Sigmoid colon (tissue), 7 donors: ENCODE data around the gene DOCK11. TPM values are rescaled to one million over a fixed set of nuclear protein-coding genes. Genes with fewer than 3 reads are reported as not detected.
A peak's percentile ranks its signal among the peaks of the same experiment; 100 is the strongest.

Experiments used
- DNase-seq: peaks from one replicate; pipeline ENCODE4 v3.0.0-alpha.2; 2019
- H3K27ac ChIP-seq, 4 donors: fragments of 200-600 bp; sonication (generic); one replicate each; pipeline ENCODE4 v1.5.1; 2016 to 2019; ENCODE audit warnings: mild to moderate bottlenecking in 1 of 4
- H3K27me3 ChIP-seq, 3 donors: fragments of 200-600 bp; sonication (generic); one replicate each; pipeline ENCODE4 v1.5.1; 2019; ENCODE audit warnings: mild to moderate bottlenecking in 1 of 3
- H3K36me3 ChIP-seq, 4 donors: fragments of 200-600 bp; sonication (generic); one replicate each; pipeline ENCODE4 v1.5.1; 2016 to 2019
- H3K4me1 ChIP-seq, 4 donors: fragments of 200-600 bp; sonication (generic); one replicate each; pipeline ENCODE4 v1.5.1; 2017 to 2019
- H3K4me3 ChIP-seq, 4 donors: fragments of 200-600 bp; sonication (generic); one replicate each; pipeline ENCODE4 v1.5.1; 2017 to 2019; ENCODE audit warnings: mild to moderate bottlenecking in 2 of 4, moderate library complexity in 1 of 4
- H3K9me3 ChIP-seq, 4 donors: fragments of 200-600 bp in 3 of 4; sonication (generic) in 3 of 4; one replicate each; pipeline versions ENCODE4 v1.5.1 to v1.6.1; 2013 to 2019
- CTCF ChIP-seq, 4 experiments: fragments of 450-650 bp in 3 of 4; fragments of 200-600 bp in 1 of 4; IDR thresholded peaks; one replicate each; pipeline ENCODE4 v1.5.1; 2016 to 2019; ENCODE audit warnings: antibody characterized with exemption in 4 of 4, mild to moderate bottlenecking in 3 of 4, moderate library complexity in 2 of 4
- EP300 ChIP-seq, 4 donors: sonication (generic); formaldehyde crosslinking; IDR thresholded peaks; one replicate each; pipeline ENCODE4 v1.6.1; 2017; ENCODE audit warnings: antibody characterized with exemption in 4 of 4
- POLR2A ChIP-seq, 2 donors: fragments of 450-650 bp; IDR thresholded peaks; one replicate each; pipeline ENCODE4 v1.6.1; 2016; ENCODE audit warnings: antibody characterized with exemption in 2 of 2, mild to moderate bottlenecking in 2 of 2, moderate library complexity in 2 of 2
- POLR2AphosphoS5 ChIP-seq, 4 donors: sonication (generic); formaldehyde crosslinking; IDR thresholded peaks; one replicate each; pipeline ENCODE4 v1.6.1; 2017; ENCODE audit warnings: antibody characterized with exemption in 4 of 4
- WGBS, 2 donors: extraction: QIAGEN DNeasy Blood & Tissue Kit; methylation state at CpG; one replicate each; pipeline ENCODE4 v1.1.7; 2013; 5-methylcytosine and 5-hydroxymethylcytosine counted together
- intact Hi-C: fragments of 100-400 bp; cut with DNase I; formaldehyde crosslinking; loops from one replicate; pipeline ENCODE4 v1.15.1; 2023
- polyA plus RNA-seq, 3 donors: library from polyadenylated mRNA; stranded (reverse); fragments of 200-250 nt; gene quantifications; one replicate each; pipeline ENCODE4 v1.2.3, GENCODE V29; 2013
- total RNA-seq, 4 donors: library from RNA; depleted of rRNA; stranded (reverse); fragments of >200 nt; gene quantifications; one replicate each; pipeline ENCODE4 v1.1.0, GENCODE V29; 2016
- donor health status: healthy with polysubstance abuse.
- donor health status: Bipolar disorder and iron deficiency.
- donor health status: healthy.

The DOCK11 gene
- total and polyA plus RNA-seq, 7 donors = 3.2 to 54.6 (median 40.7) TPM

GRCh38 chrX:118588715-118589114 is 93.1 kb downstream of the DOCK11 start:
- intact Hi-C loops = no loop called here
- 60 to 76% methylated on average over 3 of the region's 3 CpGs for WGBS, 2 donors
- Histone ChIP-seq H3K36me3 (peaks cover 0 to 38% (median 1%) of the 10 kb centered on the region in 4 donors), H3K27me3 (no peaks in the 10 kb centered on the region), H3K27ac (no peak overlapping the region), H3K4me3 (no peak overlapping the region), H3K9me3 (no peaks in the 10 kb centered on the region), H3K4me1 (no peaks in the 10 kb centered on the region)
- no peak for DNase-seq
- TF ChIP-seq POLR2AphosphoS5 (IDR thresholded peaks at IDR 0.05) = no peak
- TF ChIP-seq EP300 (IDR thresholded peaks at IDR 0.05) = no peak
- no peak for TF ChIP-seq CTCF (IDR thresholded peaks at IDR 0.05)
- TF ChIP-seq POLR2A (IDR thresholded peaks at IDR 0.05) = no peak

GRCh38 chrX:118589227-118589626 is 93.6 kb downstream of the DOCK11 start:
- DNase-seq = no peak
- Histone ChIP-seq H3K4me1 (no peaks in the 10 kb centered on the region), H3K27me3 (no peaks in the 10 kb centered on the region), H3K36me3 (peaks cover 0 to 39% (median 1%) of the 10 kb centered on the region in 4 donors), H3K4me3 (no peak overlapping the region), H3K9me3 (no peaks in the 10 kb centered on the region), H3K27ac (no peak overlapping the region)
- WGBS, 2 donors = 90 to 95% methylated on average over 1 of the region's 1 CpG
- TF ChIP-seq POLR2A (IDR thresholded peaks at IDR 0.05) = no peak
- TF ChIP-seq CTCF (IDR thresholded peaks at IDR 0.05) = no peak
- TF ChIP-seq POLR2AphosphoS5 (IDR thresholded peaks at IDR 0.05) = no peak
- no peak for TF ChIP-seq EP300 (IDR thresholded peaks at IDR 0.05)
- intact Hi-C loops = no loop called here

DNA sequence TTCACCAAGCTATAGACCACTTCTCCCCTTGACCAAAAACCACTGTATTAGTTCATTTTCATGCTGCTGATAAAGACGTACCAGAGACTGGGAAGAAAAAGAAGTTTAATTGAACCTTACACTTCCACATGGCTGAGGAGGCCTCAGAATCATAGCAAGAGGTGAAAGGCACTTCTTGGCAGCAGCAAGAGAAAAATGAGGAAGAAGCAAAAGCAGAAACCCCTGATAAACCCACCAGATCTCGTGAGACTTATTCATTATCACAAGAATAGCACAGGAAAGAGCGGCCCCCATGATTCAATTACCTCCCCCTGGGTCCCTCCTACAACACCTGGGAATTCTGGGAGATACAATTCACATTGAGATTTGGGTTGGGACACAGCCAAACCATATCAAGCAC is 97.8 kb downstream of the DOCK11 start:
- Histone ChIP-seq H3K27me3 (no peaks in the 10 kb centered on the region), H3K27ac (no peak overlapping the region), H3K9me3 (no peaks in the 10 kb centered on the region), H3K36me3 (peaks cover 0 to 25% (median 1%) of the 10 kb centered on the region in 4 donors), H3K4me3 (no peak overlapping the region), H3K4me1 (peaks cover 0 to 7% (median 0%) of the 10 kb centered on the region in 4 donors)
- no peak for DNase-seq
- intact Hi-C loops = no loop called here
- TF ChIP-seq CTCF (IDR thresholded peaks at IDR 0.05) (no peak), POLR2A (IDR thresholded peaks at IDR 0.05) (no peak), POLR2AphosphoS5 (IDR thresholded peaks at IDR 0.05) (no peak)
- WGBS, 2 donors = 72 to 84% methylated on average over 3 of the region's 3 CpGs

DNA sequence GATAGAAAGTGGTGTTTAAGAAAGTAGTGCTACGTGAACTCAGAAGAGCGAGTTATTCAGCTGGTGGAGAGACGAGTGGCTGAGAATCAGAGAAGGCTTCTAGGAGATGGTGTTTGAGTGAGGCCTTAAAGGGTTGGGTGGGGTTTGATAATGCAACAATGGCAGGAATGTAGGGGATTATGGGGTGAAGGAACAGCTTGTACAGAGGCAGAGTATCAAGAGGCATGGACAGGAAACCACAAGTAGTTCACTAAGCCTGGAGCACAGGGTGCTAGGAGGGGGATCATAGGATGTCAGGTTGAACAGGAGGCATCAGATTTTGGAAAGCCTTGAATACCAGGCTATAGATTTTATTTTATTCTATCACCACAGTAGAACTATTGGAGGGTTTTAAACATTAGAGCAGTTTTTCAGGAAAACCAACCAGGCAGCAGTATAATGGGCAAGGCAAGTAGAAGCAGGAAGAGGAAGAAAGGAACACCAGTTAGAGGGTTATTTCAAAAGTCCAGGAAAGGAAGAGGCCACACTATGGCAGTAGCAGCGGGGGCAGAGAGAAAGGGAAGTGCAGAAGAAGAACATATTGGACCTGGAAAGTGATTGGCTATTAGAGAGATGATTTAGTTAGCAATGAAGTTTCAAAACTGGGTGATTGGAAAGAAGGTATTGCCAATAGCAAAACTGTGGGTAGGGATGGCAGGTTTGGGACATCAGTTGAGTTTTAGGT is 99.2 kb downstream of the DOCK11 start:
- 90 to 96% methylated on average over 4 of the region's 4 CpGs for WGBS, 2 donors
- no peaks in the 10 kb centered on the region for H3K27me3 ChIP-seq
- peaks cover 0 to 15% (median 4%) of the 10 kb centered on the region in 4 donors for H3K4me1 ChIP-seq
- no peak for DNase-seq
- peak overlapping the region in 1 of 4 donors; percentile 25 for H3K27ac ChIP-seq
- no peaks in the 10 kb centered on the region for H3K9me3 ChIP-seq
- H3K4me3 ChIP-seq = no peak overlapping the region
- H3K36me3 ChIP-seq = peaks cover 0 to 11% (median 0%) of the 10 kb centered on the region in 4 donors
- intact Hi-C loops = no loop called here
- no peak for TF ChIP-seq POLR2AphosphoS5 (IDR thresholded peaks at IDR 0.05)
- TF ChIP-seq POLR2A (IDR thresholded peaks at IDR 0.05) = no peak
- TF ChIP-seq CTCF (IDR thresholded peaks at IDR 0.05) = no peak
- no peak for TF ChIP-seq EP300 (IDR thresholded peaks at IDR 0.05)
